Measurements from ENCODE around the gene SMAD2. TPM values are rescaled to one million over a fixed set of nuclear protein-coding genes. Genes with fewer than 3 reads are reported as not detected.

Gene SMAD2
- total RNA-seq, 2 donors from 2014 or later, result 60.0 to 101 TPM

DNA sequence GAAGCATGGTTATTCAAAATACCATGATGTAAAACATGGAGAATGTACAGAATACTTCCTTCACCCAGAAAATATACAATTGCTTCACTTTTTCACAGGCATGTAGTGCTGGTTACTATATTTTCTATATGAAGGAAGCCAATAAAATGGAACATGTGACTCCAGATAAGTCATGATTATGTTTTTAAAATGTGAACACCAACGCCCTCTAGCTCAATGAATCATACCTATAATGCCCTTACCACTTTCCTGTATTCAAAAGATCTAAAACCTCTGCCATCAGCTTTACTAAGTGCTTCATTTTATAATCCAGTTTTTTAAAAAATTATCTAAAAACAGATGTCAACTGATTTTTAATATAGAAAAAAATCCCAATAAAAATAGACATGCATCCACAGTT lies 59.9 kb downstream of the SMAD2 start:
- no peaks in the 10 kb centered on the region for H3K27me3 ChIP-seq (replicated peaks; ENCODE audit: insufficient read depth)
- peaks cover 2% of the 10 kb centered on the region for H3K36me3 ChIP-seq
- no peak for ATAC-seq (ENCODE audit: insufficient number of reproducible peaks, low FRiP score, low read depth)
- no peaks in the 10 kb centered on the region for H3K9me3 ChIP-seq
- H3K4me1 ChIP-seq (ENCODE audit: control insufficient read depth in 1 of 2, low read depth in 2 of 2), result no peaks in the 10 kb centered on the region
- no peak overlapping the region for H3K27ac ChIP-seq
- TF ChIP-seq CTCF (IDR thresholded peaks at IDR 0.05), result no peak
- DNase-seq (ENCODE audit: low spot score), result no peak
- no peak overlapping the region for H3K4me3 ChIP-seq

DNA sequence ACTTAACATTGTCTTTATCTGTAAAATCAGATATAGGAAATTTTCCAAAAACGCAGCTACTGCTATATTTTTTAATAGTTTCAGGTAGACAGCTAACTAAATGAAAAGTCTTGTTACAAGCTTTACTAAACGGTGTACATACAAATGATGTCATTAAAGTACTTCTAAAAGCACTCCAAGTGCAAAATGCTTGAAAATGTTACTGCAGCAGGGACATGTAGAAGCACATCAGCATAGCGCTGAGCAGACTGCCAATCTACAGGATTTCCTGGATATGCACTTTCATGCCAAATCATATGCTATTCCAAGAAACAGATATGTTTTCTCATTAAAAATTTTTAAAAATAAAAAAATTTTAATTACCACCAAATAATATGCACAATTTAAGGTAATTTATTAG lies 61.7 kb downstream of the SMAD2 start:
- no peaks in the 10 kb centered on the region for H3K27me3 ChIP-seq (replicated peaks; ENCODE audit: insufficient read depth)
- no peaks in the 10 kb centered on the region for H3K9me3 ChIP-seq
- no peak for DNase-seq (ENCODE audit: low spot score)
- no peak for TF ChIP-seq CTCF (IDR thresholded peaks at IDR 0.05)
- H3K4me1 ChIP-seq (ENCODE audit: control insufficient read depth in 1 of 2, low read depth in 2 of 2), result no peaks in the 10 kb centered on the region
- no peak for ATAC-seq (ENCODE audit: insufficient number of reproducible peaks, low FRiP score, low read depth)
- peaks cover 2% of the 10 kb centered on the region for H3K36me3 ChIP-seq
- no peak overlapping the region for H3K4me3 ChIP-seq
- H3K27ac ChIP-seq, result no peak overlapping the region

GRCh38 chr18:47865183-47865582 lies 65.3 kb downstream of the SMAD2 start:
- Histone ChIP-seq H3K4me1 (ENCODE audit: control insufficient read depth in 1 of 2, low read depth in 2 of 2) (peaks cover 0 to 13% of the 10 kb centered on the region in 2 donors), H3K9me3 (no peaks in the 10 kb centered on the region), H3K4me3 (no peak overlapping the region), H3K27ac (no peak overlapping the region), H3K27me3 (replicated peaks; ENCODE audit: insufficient read depth) (no peaks in the 10 kb centered on the region), H3K36me3 (peaks cover 2% of the 10 kb centered on the region)
- ATAC-seq (ENCODE audit: insufficient number of reproducible peaks, low FRiP score, low read depth) (no peak), DNase-seq (ENCODE audit: low spot score) (no peak)
- TF ChIP-seq CTCF (IDR thresholded peaks at IDR 0.05), result no peak

DNA sequence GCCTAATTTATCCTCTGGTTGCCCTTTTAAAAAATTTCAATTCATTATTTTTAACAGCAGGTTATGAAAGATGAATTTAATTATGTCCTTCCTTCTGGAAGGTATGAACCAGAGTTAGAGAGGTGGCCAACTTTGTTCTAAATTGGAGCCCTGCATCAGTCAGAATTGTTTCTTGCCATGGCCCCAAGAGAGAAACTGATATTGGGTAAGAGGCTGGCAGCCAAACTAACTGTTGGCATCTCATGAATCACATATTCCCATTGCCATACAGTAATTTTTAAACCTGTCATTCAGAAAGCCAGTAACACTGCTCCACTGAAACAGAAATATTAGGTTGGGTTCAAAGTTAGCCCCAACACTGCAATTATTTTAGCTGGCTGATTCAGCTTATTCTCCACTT lies 67.4 kb downstream of the SMAD2 start:
- H3K4me3 ChIP-seq, result no peak overlapping the region
- H3K27ac ChIP-seq, result no peak overlapping the region
- no peaks in the 10 kb centered on the region for H3K27me3 ChIP-seq (replicated peaks; ENCODE audit: insufficient read depth)
- H3K4me1 ChIP-seq (ENCODE audit: control insufficient read depth in 1 of 2, low read depth in 2 of 2), result peaks cover 0 to 13% of the 10 kb centered on the region in 2 donors
- ATAC-seq (ENCODE audit: insufficient number of reproducible peaks, low FRiP score, low read depth) (no peak), DNase-seq (ENCODE audit: low spot score) (no peak)
- TF ChIP-seq CTCF (IDR thresholded peaks at IDR 0.05), result no peak
- no peaks in the 10 kb centered on the region for H3K36me3 ChIP-seq
- peaks cover 4% of the 10 kb centered on the region for H3K9me3 ChIP-seq

DNA sequence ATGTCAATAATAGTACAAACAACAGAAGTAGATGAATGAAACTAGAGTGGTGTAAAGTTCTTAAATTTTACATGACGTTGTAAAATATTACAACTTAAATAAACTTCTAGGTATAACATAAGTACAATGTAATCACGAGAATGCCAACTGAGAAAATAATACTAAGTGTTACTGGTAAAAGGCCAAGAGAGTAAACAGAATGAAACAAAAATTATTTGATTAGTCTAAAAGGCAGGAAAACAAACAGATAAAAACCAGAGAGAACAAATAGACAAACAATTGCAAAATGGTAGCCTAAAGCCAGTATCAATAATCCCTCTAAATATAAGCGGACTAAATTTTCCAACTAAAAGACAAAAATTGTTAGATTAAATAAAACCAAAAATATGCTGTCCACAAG lies 71.9 kb downstream of the SMAD2 start:
- Histone ChIP-seq H3K27ac (no peak overlapping the region), H3K9me3 (peaks cover 20% of the 10 kb centered on the region), H3K27me3 (replicated peaks; ENCODE audit: insufficient read depth) (no peaks in the 10 kb centered on the region), H3K4me3 (no peak overlapping the region), H3K4me1 (ENCODE audit: control insufficient read depth in 1 of 2, low read depth in 2 of 2) (peaks cover 0 to 12% of the 10 kb centered on the region in 2 donors), H3K36me3 (peaks cover 3% of the 10 kb centered on the region)
- TF ChIP-seq CTCF (IDR thresholded peaks at IDR 0.05), result no peak
- ATAC-seq (ENCODE audit: insufficient number of reproducible peaks, low FRiP score, low read depth) (no peak), DNase-seq (ENCODE audit: low spot score) (no peak)

All from thoracic aorta (tissue), 2 donors.